ENCODE results near the gene MMD. TPM values are rescaled to one million over a fixed set of nuclear protein-coding genes. Genes with fewer than 3 reads are reported as not detected.

MMD gene
- total RNA-seq, 6 experiments from 2014 or later, result 2.8 to 17.2 (median 12.4) TPM

DNA sequence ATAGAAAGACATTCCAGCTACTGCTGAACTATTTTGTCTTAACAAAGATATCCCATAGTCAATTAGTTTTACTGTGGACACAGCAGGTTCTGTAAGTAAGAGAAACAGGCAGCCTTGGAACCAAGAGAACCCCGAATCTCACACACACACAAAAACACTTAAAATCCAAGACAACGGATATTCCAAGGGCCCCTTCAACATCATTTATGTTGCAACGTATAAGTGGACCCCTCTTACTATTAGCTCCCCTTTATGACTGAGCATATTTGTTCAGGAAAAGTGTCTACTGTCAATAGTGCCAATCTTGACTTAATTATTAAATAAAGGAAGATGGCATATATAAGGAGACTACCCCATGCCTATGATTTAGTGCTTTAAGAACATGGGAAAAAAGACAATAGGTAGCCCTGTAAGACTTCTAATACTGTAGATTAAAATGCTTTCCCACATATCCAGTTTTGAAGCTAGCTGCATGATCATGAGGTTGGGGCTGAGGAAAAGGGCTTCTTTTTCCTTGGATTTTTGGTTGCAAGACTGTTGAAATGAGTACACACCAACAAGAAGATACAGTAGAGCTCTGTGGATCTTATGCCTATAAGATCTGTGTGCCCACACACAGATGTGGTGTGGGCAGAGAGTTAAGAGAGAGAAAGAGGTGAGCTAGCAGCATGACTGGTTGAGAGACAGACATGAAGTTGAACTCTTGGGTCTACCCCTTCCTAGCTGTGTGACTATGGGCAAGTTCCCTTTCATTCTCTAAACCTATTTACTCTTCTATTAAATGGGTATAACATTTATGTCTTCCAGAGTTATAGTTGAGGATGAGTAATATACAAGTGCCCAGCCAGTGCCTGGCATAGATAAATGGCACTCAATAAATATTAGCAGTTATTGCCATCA is 3.0 kb downstream of the MMD start:
- Histone ChIP-seq H3K27ac (no peak overlapping the region), H3K4me3 (no peak overlapping the region), H3K4me1 (peaks cover 0 to 24% (median 2%) of the 10 kb centered on the region in 4 donors), H3K36me3 (no peaks in the 10 kb centered on the region), H3K27me3 (no peaks in the 10 kb centered on the region), H3K9me3 (no peaks in the 10 kb centered on the region)
- 94% methylated on average over 3 of the region's 3 CpGs for WGBS (ENCODE audit: insufficient coverage, low coverage, low lambda C conversion rate, missing lambda C conversion rate)
- no peak for ATAC-seq
- TF ChIP-seq POLR2A (IDR thresholded peaks at IDR 0.05), result no peak
- TF ChIP-seq, protein P1, sequence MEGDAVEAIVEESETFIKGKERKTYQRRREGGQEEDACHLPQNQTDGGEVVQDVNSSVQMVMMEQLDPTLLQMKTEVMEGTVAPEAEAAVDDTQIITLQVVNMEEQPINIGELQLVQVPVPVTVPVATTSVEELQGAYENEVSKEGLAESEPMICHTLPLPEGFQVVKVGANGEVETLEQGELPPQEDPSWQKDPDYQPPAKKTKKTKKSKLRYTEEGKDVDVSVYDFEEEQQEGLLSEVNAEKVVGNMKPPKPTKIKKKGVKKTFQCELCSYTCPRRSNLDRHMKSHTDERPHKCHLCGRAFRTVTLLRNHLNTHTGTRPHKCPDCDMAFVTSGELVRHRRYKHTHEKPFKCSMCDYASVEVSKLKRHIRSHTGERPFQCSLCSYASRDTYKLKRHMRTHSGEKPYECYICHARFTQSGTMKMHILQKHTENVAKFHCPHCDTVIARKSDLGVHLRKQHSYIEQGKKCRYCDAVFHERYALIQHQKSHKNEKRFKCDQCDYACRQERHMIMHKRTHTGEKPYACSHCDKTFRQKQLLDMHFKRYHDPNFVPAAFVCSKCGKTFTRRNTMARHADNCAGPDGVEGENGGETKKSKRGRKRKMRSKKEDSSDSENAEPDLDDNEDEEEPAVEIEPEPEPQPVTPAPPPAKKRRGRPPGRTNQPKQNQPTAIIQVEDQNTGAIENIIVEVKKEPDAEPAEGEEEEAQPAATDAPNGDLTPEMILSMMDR (IDR thresholded peaks at IDR 0.05), result no peak
- DNase-seq, result no peak
- intact Hi-C loops (cut with DNase I), result no loop called here

DNA sequence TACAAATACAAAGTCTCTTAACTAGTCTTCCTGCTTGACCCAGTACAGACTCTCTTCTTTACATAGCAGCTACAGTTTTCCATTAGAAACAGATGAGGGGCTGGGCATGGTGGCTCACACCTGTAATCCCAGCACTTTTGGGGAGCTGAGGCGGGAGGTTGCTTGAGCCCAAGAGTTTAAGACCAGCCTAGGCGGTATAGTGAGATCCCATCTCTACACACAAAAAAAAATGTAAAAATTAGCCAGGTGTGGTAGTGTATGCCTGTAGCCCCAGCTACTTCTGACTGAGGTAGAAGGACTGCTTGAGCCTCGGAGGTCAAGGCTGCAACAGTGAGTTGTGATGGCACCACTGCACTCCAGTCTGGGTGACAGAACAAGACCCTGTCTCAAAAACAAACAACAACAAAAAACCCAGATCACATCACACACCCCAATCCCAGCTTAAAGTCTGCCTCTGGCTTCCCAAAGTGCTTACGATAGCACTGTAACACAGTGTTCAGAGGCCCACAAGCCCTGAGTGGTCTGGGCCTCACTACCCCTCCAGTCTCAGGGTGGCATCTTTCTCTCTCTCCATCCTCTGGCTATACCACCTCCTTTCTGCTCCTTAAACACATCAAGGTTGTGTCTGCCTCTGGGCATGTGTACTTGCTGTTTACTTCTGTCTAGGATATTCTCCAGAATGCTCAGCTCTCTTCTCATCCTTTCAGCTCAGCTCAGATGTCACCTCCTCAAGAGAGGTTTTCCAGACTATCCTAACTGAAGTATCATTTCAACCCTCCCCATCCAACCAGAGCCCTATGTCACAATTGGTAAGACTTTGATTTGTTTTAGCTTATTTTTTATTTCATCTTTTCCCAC is 4.0 kb downstream of the MMD start:
- TF ChIP-seq, protein P1 (IDR thresholded peaks at IDR 0.05), result no peak
- ATAC-seq, result no peak
- Histone ChIP-seq H3K36me3 (peaks cover 0 to 5% (median 1%) of the 10 kb centered on the region in 4 donors), H3K9me3 (no peaks in the 10 kb centered on the region), H3K27me3 (no peaks in the 10 kb centered on the region), H3K4me3 (no peak overlapping the region), H3K27ac (no peak overlapping the region), H3K4me1 (peaks cover 0 to 18% (median 2%) of the 10 kb centered on the region in 4 donors)
- WGBS (ENCODE audit: insufficient coverage, low coverage, low lambda C conversion rate, missing lambda C conversion rate), result 100% methylated on average over 2 of the region's 4 CpGs
- no peak for DNase-seq
- intact Hi-C loops (cut with DNase I), result no loop called here

DNA sequence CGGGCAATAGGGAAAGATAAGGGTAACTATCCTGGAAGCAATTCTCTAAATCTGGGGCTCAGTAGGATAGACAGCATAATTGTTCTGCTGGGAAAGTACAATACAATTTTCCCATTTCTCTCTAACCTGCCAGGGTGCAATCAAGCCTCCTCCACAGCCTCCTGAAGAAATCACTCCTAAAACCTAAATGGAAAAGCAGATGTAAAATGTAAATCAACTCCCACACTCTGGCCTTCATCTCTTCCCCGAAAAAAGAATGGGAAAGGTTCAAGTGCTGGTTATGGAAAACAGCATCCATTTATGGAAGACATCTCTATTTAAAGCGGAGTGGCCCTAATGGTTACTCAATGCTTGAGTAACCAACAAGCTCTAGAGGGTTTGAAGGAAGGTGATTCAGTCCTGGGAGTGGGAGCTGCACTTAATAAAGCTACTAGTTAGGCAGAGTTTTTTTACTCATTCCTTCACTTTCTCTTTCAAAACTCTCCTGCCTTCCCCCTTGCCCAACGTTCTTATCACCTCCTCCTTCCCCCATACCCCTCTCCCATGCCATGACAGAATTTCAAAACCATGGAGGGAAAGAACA is 5.1 kb downstream of the MMD start:
- DNase-seq (no peak), ATAC-seq (no peak)
- H3K27ac ChIP-seq, result no peak overlapping the region
- TF ChIP-seq, protein P1 (IDR thresholded peaks at IDR 0.05), result no peak
- no peak for TF ChIP-seq POLR2A (IDR thresholded peaks at IDR 0.05)
- no peaks in the 10 kb centered on the region for H3K9me3 ChIP-seq
- H3K4me3 ChIP-seq, result no peak overlapping the region
- intact Hi-C loops (cut with DNase I), result no loop called here
- H3K36me3 ChIP-seq, result peaks cover 0 to 5% (median 1%) of the 10 kb centered on the region in 4 donors
- WGBS (ENCODE audit: insufficient coverage, low coverage, low lambda C conversion rate, missing lambda C conversion rate), result 63% methylated on average over 4 of the region's 4 CpGs
- H3K27me3 ChIP-seq, result no peaks in the 10 kb centered on the region
- peaks cover 0 to 12% (median 0%) of the 10 kb centered on the region in 4 donors for H3K4me1 ChIP-seq

DNA sequence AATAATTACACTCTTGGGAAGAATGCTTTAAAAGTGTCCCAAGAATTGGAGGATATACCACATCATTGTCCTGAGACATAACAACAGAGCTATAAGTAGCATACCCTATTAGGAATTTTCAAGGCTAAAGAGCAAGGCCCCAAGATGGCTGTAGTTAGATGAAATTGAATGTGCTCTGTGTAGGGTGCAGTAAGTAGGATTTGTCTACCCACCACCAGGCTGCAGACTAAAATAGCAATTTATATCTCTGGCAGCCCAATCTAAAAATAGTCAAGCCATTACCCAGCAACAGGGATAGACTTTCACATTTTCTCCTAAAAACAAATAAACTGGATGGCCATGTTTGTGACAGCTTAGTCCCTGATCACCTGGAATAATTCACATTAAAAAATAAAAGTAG is 5.6 kb downstream of the MMD start:
- Histone ChIP-seq H3K36me3 (peaks cover 0 to 8% (median 1%) of the 10 kb centered on the region in 4 donors), H3K4me3 (no peak overlapping the region), H3K27me3 (no peaks in the 10 kb centered on the region), H3K4me1 (peaks cover 0 to 15% (median 0%) of the 10 kb centered on the region in 4 donors), H3K9me3 (no peaks in the 10 kb centered on the region), H3K27ac (no peak overlapping the region)
- intact Hi-C loops (cut with DNase I), result no loop called here
- TF ChIP-seq, protein P1 (IDR thresholded peaks at IDR 0.05), result no peak
- no peak for TF ChIP-seq POLR2A (IDR thresholded peaks at IDR 0.05)
- ATAC-seq (no peak), DNase-seq (no peak)
